Frontal cortex (tissue), 4 donors: ENCODE results near the gene MARCKSL1. TPM values are rescaled to one million over a fixed set of nuclear protein-coding genes. Genes with fewer than 3 reads are reported as not detected.
"Not testable (repeated sequence)": the region's sequence is repeated elsewhere in the genome, so short reads cannot be mapped to it uniquely, and the experiment has no call there.

Experiments used
- DNase-seq, 2 donors: peaks; one replicate each; pipeline ENCODE4 v3.0.0; 2012; ENCODE audit warnings: low spot score in 2 of 2
- FAIRE-seq: peaks from 2 replicates; lab custom pipeline; 2012; peaks lifted over from hg19 to GRCh38; lab: Jason Lieb, UNC
- total RNA-seq: library from RNA; depleted of rRNA; stranded (reverse); fragments of >200 nt; gene quantifications from one replicate; pipeline ENCODE4 v1.2.3, GENCODE V29; 2014
- donor health status: control.
- donor health status: control.
- donor health status: control.

MARCKSL1 gene, protein sequence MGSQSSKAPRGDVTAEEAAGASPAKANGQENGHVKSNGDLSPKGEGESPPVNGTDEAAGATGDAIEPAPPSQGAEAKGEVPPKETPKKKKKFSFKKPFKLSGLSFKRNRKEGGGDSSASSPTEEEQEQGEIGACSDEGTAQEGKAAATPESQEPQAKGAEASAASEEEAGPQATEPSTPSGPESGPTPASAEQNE
- total RNA-seq, result 373 TPM

DNA sequence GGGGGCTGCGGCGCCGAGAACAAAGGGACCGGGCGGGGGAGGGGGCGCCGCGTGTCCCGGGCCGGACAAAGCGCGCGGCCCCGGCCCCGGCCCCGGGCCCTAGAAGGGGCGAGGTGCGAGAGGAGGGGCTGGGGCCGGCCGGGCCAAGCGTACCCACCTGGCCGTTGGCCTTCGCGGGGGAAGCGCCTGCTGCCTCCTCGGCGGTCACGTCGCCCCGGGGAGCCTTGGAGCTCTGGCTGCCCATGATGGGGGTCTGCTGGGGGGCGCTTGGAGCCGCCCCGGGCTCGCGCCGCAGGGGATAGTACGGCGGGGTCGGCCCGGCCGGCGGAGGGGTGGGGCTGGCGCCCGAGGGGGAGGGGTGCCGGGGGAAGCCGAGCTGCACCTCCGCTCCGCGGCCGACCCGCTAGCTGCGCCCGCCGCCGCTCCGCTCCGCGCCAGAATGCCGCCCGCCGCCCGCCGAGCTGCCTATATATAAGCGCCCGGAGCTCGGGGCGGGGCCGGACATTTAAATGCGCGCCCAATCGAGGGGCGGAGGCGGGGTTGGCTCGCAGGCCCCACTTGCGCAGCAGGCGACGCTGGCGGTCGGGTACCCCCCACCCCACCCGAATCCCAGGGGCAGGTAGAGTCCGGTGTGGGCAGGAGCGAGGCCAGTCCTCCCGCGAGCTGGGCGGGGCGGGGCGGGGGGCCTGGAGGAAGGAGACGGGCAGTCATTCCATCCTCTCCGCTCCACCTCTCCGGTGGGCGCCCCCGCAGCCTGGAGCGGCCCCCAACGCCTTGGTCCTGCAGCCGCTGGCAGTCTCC is at the start of gene MARCKSL1:
MARCKSL1 (minus strand) TSS at position 444 of the 801 bp plus-strand sequence; CDS start at position 244, 200 bp downstream.
- DNase-seq (peak; percentile 84 to 87), FAIRE-seq (no peak)

DNA sequence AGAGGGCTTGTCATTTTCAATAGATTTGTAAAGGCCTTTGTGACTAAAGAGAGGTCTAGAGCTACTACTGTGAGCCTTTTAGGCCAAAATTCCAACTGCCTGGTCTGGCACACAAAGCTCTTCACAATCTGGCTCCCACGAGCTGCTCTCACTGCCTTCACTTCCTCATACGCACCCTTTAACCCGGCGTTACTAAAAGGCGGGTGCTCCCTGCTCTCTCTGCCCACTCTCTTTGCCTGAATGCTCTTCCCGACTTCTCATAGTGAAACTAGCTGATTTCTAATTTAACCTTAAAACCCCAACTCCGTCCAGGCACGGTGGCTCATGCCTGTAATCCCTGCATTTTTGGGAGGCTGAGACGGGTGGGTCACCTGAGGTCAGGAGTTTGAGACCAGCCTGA is 44.0 kb upstream of the MARCKSL1 start:
- DNase-seq, result no peak

DNA sequence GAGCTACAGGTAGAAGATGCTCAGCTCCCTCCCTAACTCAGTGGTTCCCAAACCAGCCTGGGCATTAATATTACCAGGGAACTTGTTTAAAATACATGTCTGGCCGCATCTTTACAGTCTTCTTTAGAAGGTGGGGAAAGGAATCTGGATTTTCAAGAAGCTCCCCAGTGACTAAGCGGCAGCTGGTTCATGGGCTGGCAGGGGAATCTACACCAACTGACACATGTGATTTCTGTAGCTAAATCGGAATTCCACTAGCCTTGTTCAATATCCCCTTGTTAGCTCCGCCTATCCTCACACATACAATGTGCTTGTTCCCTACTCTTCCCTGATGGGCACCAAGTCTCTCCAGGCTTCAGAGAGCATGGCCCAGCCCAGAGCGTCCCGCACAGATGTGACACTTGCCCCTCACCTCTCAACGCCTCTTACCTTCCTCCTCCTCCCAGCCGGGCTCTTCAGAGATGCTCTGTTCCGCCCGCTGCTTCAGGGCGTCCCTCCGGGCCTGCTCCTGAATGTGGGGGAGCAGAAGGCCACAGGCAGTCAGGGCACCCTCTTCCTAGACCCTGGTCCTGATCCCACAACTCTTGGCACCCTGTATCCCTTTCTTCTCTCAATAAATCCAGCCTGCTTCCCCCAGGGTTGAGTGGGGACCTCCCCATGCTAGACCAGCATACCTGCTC is 41.6 kb upstream of the MARCKSL1 start:
- DNase-seq, result no peak
- no peak for FAIRE-seq

More for the DNA sequence above, 44.0 kb upstream of the MARCKSL1 start:
- no peak for FAIRE-seq

DNA sequence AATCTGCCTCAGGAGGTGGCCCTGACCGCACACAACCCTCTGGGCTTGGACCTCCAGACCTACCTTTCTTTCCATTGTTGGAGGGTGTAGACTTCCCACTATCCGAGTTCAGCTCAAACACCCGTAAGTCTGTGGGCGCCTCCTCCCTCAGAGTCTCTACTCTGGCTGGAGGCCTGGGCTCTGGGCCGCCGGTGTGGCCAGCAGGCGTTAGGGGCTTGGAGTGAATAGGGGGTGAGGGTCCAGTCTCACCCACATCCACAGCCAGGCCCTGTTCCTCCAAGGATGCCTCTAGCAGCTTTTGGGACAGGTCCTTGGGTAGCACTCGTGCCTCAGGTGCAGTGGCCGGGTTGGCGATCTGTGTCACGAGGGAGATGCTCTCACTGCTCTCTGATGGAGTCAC is 40.2 kb upstream of the MARCKSL1 start:
- DNase-seq, result no peak
- FAIRE-seq, result no peak

DNA sequence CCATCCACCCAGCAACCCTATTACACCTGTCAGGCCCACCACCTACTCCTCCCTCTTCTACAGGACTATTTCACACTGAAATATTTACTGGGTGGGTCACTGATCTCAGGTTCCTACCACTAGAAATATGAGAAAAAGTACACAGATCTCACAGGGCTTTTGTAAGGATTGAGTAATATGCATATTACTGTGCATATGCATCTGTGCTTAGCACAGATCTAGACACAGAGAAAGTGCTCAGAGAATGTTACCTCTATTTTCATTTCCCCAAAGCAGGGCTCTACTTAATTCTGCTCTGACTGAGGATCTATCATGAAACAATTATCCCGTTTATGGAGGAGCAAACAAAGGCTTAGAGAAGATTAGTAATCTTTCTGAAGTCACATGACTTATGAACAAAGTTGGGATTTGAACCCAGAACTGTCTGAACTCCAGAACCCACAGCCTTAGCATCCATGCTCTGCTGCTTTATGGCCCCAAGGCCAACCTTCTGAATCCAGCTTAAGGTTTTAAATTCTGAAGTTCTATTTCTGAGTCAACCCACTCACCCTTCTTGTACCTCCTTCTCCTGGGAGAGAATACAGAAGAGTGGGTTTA is 38.1 kb upstream of the MARCKSL1 start:
- no peak for DNase-seq
- no peak for FAIRE-seq

DNA sequence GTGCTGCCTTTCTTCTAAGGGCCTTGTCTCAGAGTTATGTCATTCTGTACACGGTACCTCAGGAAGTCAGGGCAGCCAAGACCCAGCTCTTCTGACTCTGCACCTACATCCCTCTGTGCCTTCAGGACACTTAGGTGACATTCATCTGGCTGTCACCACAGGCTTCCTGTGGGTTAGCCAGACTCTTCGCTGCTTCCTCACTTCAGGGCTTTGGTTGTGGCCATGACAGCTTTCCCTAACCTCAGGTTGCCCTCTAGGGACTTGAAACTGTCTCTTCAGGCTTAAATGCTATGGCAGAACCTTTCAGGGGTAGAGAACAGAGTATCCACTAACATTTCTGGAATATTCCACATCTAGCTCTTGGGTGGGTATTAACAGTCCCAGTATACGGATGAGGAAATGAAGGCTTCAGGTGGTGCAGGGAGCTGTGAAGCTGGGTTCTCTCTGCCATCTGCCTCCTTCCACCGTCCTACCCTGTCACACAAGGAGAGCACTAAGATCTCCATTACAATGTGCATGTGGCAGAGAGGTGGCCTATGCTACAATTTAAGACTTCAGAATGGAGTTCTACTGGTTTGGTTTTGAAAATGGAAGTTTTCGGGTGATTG is 36.2 kb upstream of the MARCKSL1 start:
- no peak for FAIRE-seq

DNA sequence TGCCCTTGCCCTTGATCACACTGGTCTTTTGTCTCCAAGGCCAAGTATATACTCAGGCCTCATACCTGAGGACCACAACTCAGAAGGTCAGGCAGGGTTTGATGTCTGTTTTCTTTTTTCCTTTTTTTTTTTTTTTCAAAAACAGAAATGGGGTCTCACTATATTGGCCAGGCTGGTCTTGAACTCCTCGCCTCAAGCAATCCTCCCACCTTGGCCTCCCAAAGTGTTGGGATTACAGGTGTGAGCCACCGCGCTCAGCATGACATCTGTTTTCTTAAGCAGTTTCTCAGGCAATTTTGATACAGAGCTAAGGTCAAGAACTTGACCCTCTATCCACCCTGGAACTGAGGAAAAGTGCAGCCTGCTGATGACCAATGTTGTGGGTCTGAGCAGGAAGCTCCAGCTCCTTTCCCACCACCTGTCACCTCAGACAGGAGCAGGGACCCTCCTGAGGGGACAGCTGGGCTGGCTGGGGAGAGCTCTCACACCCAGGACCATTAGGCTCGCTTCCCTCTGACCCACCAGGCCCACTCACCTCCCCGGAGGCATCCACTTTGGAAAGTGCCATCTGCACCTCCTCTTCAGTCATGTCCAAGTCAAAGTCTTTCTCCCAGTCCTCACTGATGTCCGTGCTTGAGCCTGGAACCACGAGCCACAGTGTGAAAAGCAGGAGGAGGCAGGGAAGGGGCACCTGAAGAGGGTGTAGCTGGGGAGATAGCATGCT is 32.0 kb upstream of the MARCKSL1 start:
- DNase-seq (no peak), FAIRE-seq (no peak)

More for the DNA sequence above, 36.2 kb upstream of the MARCKSL1 start:
- DNase-seq, result no peak

DNA sequence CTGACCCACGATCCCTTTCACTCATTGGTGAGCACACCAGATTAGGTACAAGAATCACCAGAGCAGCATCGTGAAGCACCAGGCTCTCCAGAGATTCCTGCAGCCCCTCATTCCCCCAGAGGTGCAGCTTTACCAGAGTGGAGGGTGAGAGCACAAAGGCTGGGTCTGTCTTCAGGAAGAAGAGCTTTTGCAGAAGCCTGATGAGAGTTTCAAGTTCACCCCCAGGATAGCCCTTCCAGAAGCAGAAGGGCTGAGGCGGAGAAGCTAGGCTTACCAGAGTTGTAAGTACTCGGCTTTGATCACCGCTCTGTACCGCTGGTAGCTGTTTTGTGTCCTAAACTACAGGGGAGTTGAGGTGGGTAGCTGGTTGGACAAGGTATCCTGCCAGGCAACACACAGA is 29.4 kb upstream of the MARCKSL1 start:
- FAIRE-seq, result no peak

DNA sequence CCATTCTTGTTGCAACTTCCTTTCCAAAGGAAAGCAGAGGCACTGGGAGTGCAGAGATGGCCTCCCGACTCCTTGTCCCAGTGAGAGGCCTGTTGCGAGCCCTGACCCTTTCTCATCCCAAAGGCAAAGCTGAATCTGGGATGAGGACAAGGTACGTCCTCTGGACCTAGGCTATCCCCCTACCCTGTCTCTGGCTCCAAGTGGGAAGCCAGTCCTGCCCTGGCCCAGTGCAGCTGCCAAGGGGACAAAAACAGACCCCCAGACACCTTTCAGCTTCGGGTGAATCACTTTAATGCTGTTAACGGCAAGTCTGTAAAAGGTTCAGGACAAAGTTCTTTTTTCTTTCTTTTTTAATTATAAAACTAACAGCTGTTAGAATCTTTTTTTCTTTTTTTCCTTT is 28.8 kb upstream of the MARCKSL1 start:
- FAIRE-seq (no peak), DNase-seq (no peak)

More for the DNA sequence above, 29.4 kb upstream of the MARCKSL1 start:
- DNase-seq, result no peak

DNA sequence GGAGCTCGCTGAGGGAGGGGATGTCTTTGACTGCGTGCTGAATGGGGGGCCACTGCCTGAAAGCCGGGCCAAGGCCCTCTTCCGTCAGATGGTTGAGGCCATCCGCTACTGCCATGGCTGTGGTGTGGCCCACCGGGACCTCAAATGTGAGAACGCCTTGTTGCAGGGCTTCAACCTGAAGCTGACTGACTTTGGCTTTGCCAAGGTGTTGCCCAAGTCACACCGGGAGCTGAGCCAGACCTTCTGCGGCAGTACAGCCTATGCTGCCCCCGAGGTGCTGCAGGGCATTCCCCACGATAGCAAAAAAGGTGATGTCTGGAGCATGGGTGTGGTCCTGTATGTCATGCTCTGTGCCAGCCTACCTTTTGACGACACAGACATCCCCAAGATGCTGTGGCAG is 27.7 kb upstream of the MARCKSL1 start:
- DNase-seq, result no peak
- no peak for FAIRE-seq

DNA sequence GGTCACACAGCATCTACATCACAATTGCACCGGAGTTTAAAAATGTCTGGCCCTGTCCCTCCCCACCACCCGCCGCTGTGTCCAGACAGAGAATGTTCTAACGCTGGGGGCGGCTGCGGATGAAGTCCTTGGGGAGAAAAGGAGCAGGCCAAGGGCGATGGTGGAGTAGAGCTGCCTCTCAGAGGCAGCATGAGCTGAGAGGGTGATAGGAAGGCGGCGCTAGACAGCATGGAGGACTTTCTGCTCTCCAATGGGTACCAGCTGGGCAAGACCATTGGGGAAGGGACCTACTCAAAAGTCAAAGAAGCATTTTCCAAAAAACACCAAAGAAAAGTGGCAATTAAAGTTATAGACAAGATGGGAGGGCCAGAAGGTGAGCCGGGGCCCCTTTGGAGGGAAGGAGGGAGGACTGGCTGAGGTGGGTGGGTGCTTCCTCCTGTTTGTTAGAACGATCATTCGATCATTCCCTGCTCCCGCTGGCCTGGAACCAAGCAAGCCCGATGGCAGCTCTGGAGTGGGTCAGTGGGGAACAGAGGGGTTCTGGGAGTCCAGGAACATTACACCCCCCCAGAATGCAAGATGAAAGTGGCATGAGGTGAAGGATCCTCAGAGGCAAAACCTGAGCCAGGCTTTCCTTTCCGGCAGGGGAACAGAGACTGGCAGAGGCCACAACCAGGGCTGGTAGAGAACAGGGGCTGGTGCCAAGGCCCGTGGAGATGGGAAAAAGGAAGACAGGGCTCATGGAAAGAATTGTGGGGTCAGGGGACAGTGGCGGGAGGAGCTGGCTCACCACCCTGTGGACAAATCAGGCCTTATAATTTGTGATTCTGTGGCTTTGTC is 26.7 kb upstream of the MARCKSL1 start, which contains the start of the genes FAM229A and TSSK3:
FAM229A (minus strand) TSS at position 12 of the 840 bp plus-strand sequence. CDS start 394 bp downstream, outside the sequence.
TSSK3 (plus strand) TSS at position 66 of the 840 bp plus-strand sequence; CDS start at position 229, 163 bp downstream.
- FAIRE-seq (no peak), DNase-seq (no peak)

DNA sequence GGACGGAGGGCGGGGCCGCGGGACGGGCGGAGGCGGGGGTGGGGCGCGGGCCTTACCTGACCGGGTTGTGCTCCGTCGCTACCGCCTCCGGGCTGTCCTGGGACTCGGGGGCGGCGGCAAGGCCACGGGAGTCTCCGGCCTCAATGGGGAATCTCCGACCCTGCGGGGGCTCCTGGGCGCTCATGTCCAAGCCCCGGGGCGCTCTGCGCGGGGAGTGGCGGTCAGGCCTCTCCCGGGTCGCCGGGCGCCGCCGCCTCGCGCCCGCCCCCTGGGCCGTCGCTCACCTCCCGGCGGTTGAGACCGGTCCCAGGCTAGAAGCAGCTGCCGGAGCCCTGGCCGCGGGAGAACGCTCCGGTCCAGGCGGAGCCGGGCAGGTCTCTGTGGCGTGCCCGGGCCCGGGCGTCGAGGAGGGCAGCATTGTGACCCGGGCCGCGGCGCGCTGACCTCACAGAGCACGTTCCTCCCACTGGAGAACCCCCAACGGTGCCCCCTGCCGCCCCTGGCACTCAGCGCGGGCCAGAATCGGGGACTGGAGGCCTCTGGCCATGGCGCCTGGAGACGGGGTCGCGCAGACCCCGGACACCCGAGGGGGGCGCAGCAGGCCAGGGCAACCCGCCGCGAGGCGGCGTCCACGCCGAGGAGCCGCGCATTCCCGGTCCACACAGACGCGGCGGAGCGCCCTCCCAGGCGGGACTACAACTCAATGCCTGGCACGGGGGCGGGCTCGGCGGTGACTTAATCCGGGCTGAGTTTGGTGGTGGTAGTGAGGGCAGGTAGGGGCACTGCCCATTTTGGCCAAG is 25.8 kb upstream of the MARCKSL1 start:
- DNase-seq, result peak; percentile 79 to 80
- no peak for FAIRE-seq

DNA sequence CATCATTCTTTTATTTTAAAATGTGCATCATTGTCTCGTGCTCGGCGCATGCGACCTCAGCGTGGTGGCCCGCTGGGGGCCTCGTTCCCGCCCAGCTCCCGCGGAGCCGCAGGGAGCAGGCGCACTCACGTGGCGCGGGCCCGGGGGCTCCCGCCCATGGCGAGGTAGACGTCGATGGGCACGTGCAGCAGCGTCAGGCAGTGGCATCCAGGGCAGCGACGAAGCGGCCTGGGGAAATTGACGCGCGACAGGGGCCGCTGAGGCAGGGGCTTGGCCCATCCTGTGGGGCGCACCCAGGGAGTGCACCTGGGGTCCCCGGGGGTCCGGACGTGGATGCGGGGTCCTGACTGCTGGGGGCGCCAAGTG is 25.3 kb upstream of the MARCKSL1 start:
- FAIRE-seq, result no peak

DNA sequence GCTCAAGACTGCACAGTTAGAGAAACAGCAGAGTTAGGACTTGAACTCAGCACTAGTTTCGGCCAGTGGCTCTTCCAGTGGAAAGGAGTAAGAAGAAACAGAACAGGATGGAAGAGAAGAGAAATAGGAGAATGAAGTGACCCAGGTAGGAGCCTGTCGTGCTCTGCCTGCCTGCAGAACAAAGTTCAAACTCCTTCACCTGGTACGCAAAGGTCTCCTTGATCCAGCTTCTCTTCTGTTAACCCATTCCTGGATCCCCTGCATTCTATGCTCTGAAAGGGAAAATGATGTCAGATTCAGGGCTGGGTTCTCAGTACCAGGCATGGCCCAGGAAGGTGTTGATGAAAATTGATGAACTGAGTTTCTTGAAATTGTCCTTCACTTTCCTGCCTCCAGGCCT is 22.4 kb upstream of the MARCKSL1 start:
- no peak for DNase-seq
- FAIRE-seq, result no peak

More for the DNA sequence above, 25.3 kb upstream of the MARCKSL1 start:
- DNase-seq, result peak in 1 of 2 donors; percentile 56

DNA sequence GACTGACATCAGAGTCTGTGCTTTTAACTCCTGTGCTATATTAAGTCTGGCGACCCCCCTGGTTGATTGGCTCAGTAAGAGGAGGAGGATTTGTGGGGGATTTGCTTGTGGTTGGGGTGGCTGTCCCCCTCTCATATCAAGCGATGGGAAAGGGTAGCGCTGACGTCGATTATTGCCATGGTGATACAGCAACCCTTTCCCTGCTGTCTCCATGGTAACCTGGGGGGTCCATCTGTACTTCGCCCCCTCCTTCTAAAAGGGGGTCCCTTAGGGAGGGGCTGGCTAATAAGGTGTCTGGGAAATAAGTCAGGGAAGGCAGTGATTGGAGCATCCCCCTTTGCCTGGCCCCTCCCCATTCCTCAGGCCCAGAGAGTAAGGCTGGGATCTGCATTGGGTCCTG is 21.6 kb upstream of the MARCKSL1 start:
- no peak for DNase-seq
- FAIRE-seq, result no peak

DNA sequence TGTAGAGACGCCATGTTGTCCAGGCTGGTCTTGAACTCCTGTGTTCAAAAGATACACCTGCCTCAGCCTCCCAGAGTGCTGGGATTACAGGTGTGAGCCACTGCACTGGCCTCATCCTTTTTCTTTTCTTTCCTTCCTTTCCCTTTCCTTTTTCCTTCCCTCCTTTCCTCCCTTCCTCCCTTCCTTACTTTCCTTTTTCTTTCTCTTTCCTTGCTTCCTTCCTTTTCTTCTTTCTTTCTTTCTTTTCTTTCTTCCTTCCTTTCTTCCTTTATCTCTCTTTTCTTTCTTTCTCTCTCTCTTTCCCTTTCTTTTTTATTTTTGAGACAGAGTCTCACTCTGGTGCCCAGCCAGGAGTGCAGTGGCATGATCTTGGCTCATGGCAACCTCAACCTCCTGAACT is 20.4 kb upstream of the MARCKSL1 start:
- FAIRE-seq, result no peak
- no peak for DNase-seq

DNA sequence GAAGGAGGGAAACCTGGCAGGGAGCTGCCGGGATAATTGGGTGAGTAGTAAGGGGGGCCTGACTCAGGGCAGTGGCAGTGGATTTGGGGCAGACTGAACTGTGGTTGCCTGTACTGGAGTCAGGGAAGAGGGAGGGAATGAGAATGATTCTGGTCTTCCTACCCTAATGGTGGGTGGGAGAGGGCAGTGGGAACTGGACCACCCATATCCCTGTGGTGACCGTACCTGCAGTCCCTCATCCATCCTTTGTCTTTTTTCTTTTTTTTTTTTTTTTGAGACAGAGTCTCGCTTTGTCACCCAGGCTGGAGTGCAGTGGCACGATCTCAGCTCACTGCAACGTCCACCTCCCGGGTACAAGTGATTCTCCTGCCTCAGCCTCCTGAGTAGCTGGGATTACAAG is 19.7 kb upstream of the MARCKSL1 start:
- not testable (repeated sequence) for FAIRE-seq, DNase-seq
